SK-N-SH (cell line): ENCODE data around the gene NADK. TPM values are rescaled to one million over a fixed set of nuclear protein-coding genes. Genes with fewer than 3 reads are reported as not detected.

Experiments
- CTCF ChIA-PET: fragments of 300-600, 350-600 bp; formaldehyde crosslinking; extraction: SDS; loops from one replicate; lab custom pipeline; 2021; lab: Yijun Ruan, JAX
- POLR2A ChIA-PET: fragments of 350-600 bp; sonication (Branson Sonifier 250); formaldehyde crosslinking; extraction: SDS; loops from one replicate; lab custom pipeline; 2020; ENCODE audit warnings: antibody characterized with exemption, inconsistent platforms; lab: Yijun Ruan, JAX
- DNase-seq: peaks from one replicate; pipeline ENCODE4 v3.0.0; 2012
- H2AFZ ChIP-seq: fragments of 200-600 bp; sonication (generic); 2 replicates; pipeline ENCODE4 v1.8.1; 2016; ENCODE audit warnings: antibody characterized with exemption, mild to moderate bottlenecking, low read depth
- H3F3A ChIP-seq: fragments of 200-600 bp; sonication (generic); replicated peaks from 2 replicates; pipeline ENCODE3; 2016; ENCODE audit warnings: antibody characterized with exemption, mild to moderate bottlenecking; ENCODE audit not compliant: insufficient read depth
- H3K27ac ChIP-seq, 2 experiments: fragments of 200-500 bp in 1 of 2; fragments of 200-600 bp in 1 of 2; sonication (Bioruptor generic) in 1 of 2; sonication (generic), shearing (Covaris generic) in 1 of 2; 2 replicates each; pipeline versions ENCODE4 v1.5.1 to v1.6.1; 2014 to 2016; ENCODE audit warnings: low read depth in 2 of 2, inconsistent platforms in 1 of 2, low read length in 1 of 2, mild to moderate bottlenecking in 1 of 2, mixed read lengths in 1 of 2
- H3K27me3 ChIP-seq: fragments of 200-600 bp; sonication (generic), shearing (Covaris generic); 2 replicates; pipeline ENCODE4 v1.6.1; 2016; ENCODE audit warnings: mixed run types; ENCODE audit not compliant: insufficient read depth
- H3K36me3 ChIP-seq, 2 experiments: fragments of 200-500 bp in 1 of 2; fragments of 200-600 bp in 1 of 2; sonication (Bioruptor generic) in 1 of 2; sonication (generic) in 1 of 2; replicated peaks in 1 of 2; 2 replicates each; pipeline versions ENCODE3 to v1.5.1; 2014 to 2016; ENCODE audit warnings: low read length in 1 of 2, mild to moderate bottlenecking in 1 of 2; ENCODE audit not compliant: insufficient read depth in 2 of 2, control insufficient read depth in 1 of 2
- H3K4me1 ChIP-seq, 2 experiments: fragments of 200-500 bp in 1 of 2; fragments of 200-600 bp in 1 of 2; sonication (Bioruptor generic) in 1 of 2; sonication (generic), shearing (Covaris generic) in 1 of 2; 2 replicates each; pipeline versions ENCODE4 v1.5.1 to v1.6.1; 2014 to 2016; ENCODE audit warnings: low read depth in 1 of 2, low read length in 1 of 2, mixed run types in 1 of 2; ENCODE audit not compliant: insufficient read depth in 2 of 2, control insufficient read depth in 1 of 2
- H3K4me2 ChIP-seq: fragments of 200-600 bp; sonication (generic), shearing (Covaris generic); 2 replicates; pipeline ENCODE4 v1.6.1; 2017; ENCODE audit warnings: mixed run types
- H3K4me3 ChIP-seq, 2 experiments: fragments of 200-500 bp in 1 of 2; fragments of 200-600 bp in 1 of 2; sonication (Bioruptor generic) in 1 of 2; sonication (generic), shearing (Covaris generic) in 1 of 2; 2 replicates each; pipeline versions ENCODE4 v1.5.1 to v1.8.1; 2014 to 2016; ENCODE audit warnings: low read depth in 2 of 2, inconsistent platforms in 1 of 2, low read length in 1 of 2, mild to moderate bottlenecking in 1 of 2, mixed read lengths in 1 of 2, moderate library complexity in 1 of 2
- H3K79me2 ChIP-seq: fragments of 200-600 bp; sonication (generic); 2 replicates; pipeline ENCODE4 v1.8.1; 2017; ENCODE audit warnings: mild to moderate bottlenecking; ENCODE audit not compliant: insufficient read depth
- H3K9ac ChIP-seq: fragments of 200-600 bp; sonication (generic); 2 replicates; pipeline ENCODE4 v1.6.1; 2017; ENCODE audit warnings: mixed run types
- H3K9me2 ChIP-seq: fragments of 200-600 bp; sonication (generic); 2 replicates; pipeline ENCODE4 v1.6.1; 2017; ENCODE audit warnings: mixed run types
- H3K9me3 ChIP-seq: fragments of 200-600 bp; sonication (generic); 2 replicates; pipeline ENCODE4 v1.6.1; 2017; ENCODE audit warnings: mixed run types, mild to moderate bottlenecking, moderate library complexity
- H4K20me1 ChIP-seq: fragments of 200-600 bp; sonication (generic); 2 replicates; pipeline ENCODE4 v1.6.1; 2017; ENCODE audit warnings: mild to moderate bottlenecking, mixed run types; ENCODE audit not compliant: insufficient read depth
- CHD2 ChIP-seq: fragments of 150-350 bp; IDR thresholded peaks from 2 replicates; pipeline ENCODE4 v1.6.1; 2018; ENCODE audit warnings: low read length; ENCODE audit not compliant: partially characterized antibody
- ELF1 ChIP-seq: IDR thresholded peaks from 2 replicates; pipeline ENCODE4 v1.4.0; 2012
- EP300 ChIP-seq, 2 experiments: IDR thresholded peaks; 2 replicates each; pipeline versions ENCODE4 v1.4.0 to v1.6.1; 2012; ENCODE audit warnings: borderline replicate concordance in 1 of 2, low read depth in 1 of 2, low read length in 1 of 2
- FOSL2 ChIP-seq: IDR thresholded peaks from 2 replicates; pipeline ENCODE4 v1.4.0; 2012; ENCODE audit warnings: low read depth, mild to moderate bottlenecking, moderate library complexity, borderline replicate concordance
- FOXJ3 ChIP-seq: sonication (generic); formaldehyde crosslinking; IDR thresholded peaks from 2 replicates; pipeline ENCODE4 v1.5.1; 2020; ENCODE audit warnings: mild to moderate bottlenecking, missing genetic modification reagents
- FOXM1 ChIP-seq: IDR thresholded peaks from 2 replicates; pipeline ENCODE4 v1.4.0; 2012; ENCODE audit warnings: low read depth, mild to moderate bottlenecking
- IRF3 ChIP-seq: fragments of 150-350 bp; IDR thresholded peaks from 2 replicates; pipeline ENCODE4 v1.6.1; 2016; ENCODE audit warnings: mild to moderate bottlenecking, low read depth, low read length
- MAX ChIP-seq: IDR thresholded peaks from 2 replicates; pipeline ENCODE4 v1.4.0; 2012; ENCODE audit warnings: low read depth
- MXI1 ChIP-seq: IDR thresholded peaks from 2 replicates; pipeline ENCODE4 v1.6.1; 2012; ENCODE audit warnings: mild to moderate bottlenecking, low read depth, low read length, improper control_type of control experiment
- NFIC ChIP-seq: IDR thresholded peaks from 2 replicates; pipeline ENCODE4 v1.4.0; 2012; ENCODE audit warnings: borderline replicate concordance
- PBX3 ChIP-seq: IDR thresholded peaks from 2 replicates; pipeline ENCODE4; 2012
- POLR2AphosphoS5 ChIP-seq: IDR thresholded peaks from 2 replicates; pipeline ENCODE4 v1.6.1; 2012; ENCODE audit warnings: low read depth, low read length
- RAD21 ChIP-seq: IDR thresholded peaks from 2 replicates; pipeline ENCODE4 v1.6.1; 2012; ENCODE audit warnings: mild to moderate bottlenecking, low read length
- RCOR1 ChIP-seq: fragments of 150-350 bp; IDR thresholded peaks from 2 replicates; pipeline ENCODE4 v1.6.1; 2017; ENCODE audit warnings: antibody characterized with exemption, low read length
- RFX5 ChIP-seq: IDR thresholded peaks from 2 replicates; pipeline ENCODE4 v1.6.1; 2012; ENCODE audit warnings: mild to moderate bottlenecking, improper control_type of control experiment, low read length
- SIN3A ChIP-seq: IDR thresholded peaks from 2 replicates; pipeline ENCODE4 v1.6.1; 2012; ENCODE audit warnings: low read depth, mild to moderate bottlenecking, low read length, moderate library complexity, borderline replicate concordance
- SMC3 ChIP-seq: IDR thresholded peaks from 2 replicates; pipeline ENCODE4 v1.6.1; 2012; ENCODE audit warnings: low read depth, low read length, improper control_type of control experiment
- TCF12 ChIP-seq: IDR thresholded peaks from 2 replicates; pipeline ENCODE4 v1.4.0; 2012
- USF2 ChIP-seq: fragments of 150-350 bp; IDR thresholded peaks from 2 replicates; pipeline ENCODE4 v1.6.1; 2017; ENCODE audit warnings: antibody characterized with exemption, low read length, low read depth, borderline replicate concordance
- YY1 ChIP-seq: IDR thresholded peaks from 2 replicates; pipeline ENCODE4 v1.4.0; 2012; ENCODE audit warnings: low read depth, mild to moderate bottlenecking
- WGBS: methylation state at CpG from one replicate; pipeline ENCODE4 v1.1.6; 2017; ENCODE audit warnings: low lambda C conversion rate; 5-methylcytosine and 5-hydroxymethylcytosine counted together
- polyA plus RNA-seq, 3 experiments: library from polyadenylated mRNA; depleted of rRNA; stranded (reverse); fragments of >200 nt; gene quantifications; 2 replicates each; pipeline ENCODE4 v1.2.3, GENCODE V29; 2012

NADK gene
- polyA plus RNA-seq, 1 of the 3 experiments (the other 2 are of a cell fraction) = 70.4 TPM

GRCh38 chr1:1815606-1816281 is 37.5 kb upstream of the NADK start:
- TF ChIP-seq EP300 (IDR thresholded peaks at IDR 0.05; ENCODE audit: borderline replicate concordance in 1 of 2, low read depth in 1 of 2, low read length in 1 of 2) = no peak
- TF ChIP-seq PBX3 = no peak
- no peak for TF ChIP-seq POLR2AphosphoS5
- TF ChIP-seq MAX = no peak
- TF ChIP-seq TCF12 = no peak
- no peak for TF ChIP-seq RFX5
- no peak for TF ChIP-seq FOXM1
- no peak for TF ChIP-seq SMC3
- no peak for TF ChIP-seq CHD2
- no peak for TF ChIP-seq USF2
- TF ChIP-seq ELF1 = no peak
- TF ChIP-seq YY1 = no peak
- TF ChIP-seq FOSL2 = no peak
- no peaks in the 10 kb centered on the region for H3K9me2 ChIP-seq
- no peak overlapping the region for H3K4me2 ChIP-seq
- 98% methylated on average over 14 of the region's 14 CpGs for WGBS
- H3K27me3 ChIP-seq = no peaks in the 10 kb centered on the region
- no peak overlapping the region for H3K4me3 ChIP-seq
- no peak for DNase-seq
- no peak overlapping the region for H2AFZ ChIP-seq
- peaks cover 42% of the 10 kb centered on the region for H4K20me1 ChIP-seq
- ChIA-PET POLR2A (no interaction called here), CTCF (no interaction called here)
- H3K4me1 ChIP-seq = no peaks in the 10 kb centered on the region
- no peaks in the 10 kb centered on the region for H3K9me3 ChIP-seq
- H3K27ac ChIP-seq = no peak overlapping the region; a peak in 1 of 4 replicates
- peaks cover 14% of the 10 kb centered on the region for H3F3A ChIP-seq
- H3K36me3 ChIP-seq = peaks cover 40 to 64% of the 10 kb centered on the region in 2 experiments
- no peak overlapping the region for H3K9ac ChIP-seq
- H3K79me2 ChIP-seq = peaks cover 97% of the 10 kb centered on the region

GRCh38 chr1:1809489-1809888 is 31.2 kb upstream of the NADK start:
- 97% methylated on average over 6 of the region's 6 CpGs for WGBS
- Histone ChIP-seq H3K4me3 (no peak overlapping the region), H3K9me3 (no peaks in the 10 kb centered on the region), H4K20me1 (peaks cover 62% of the 10 kb centered on the region), H3K27me3 (no peaks in the 10 kb centered on the region), H3K4me1 (no peaks in the 10 kb centered on the region), H3K9ac (no peak overlapping the region), H3K9me2 (no peaks in the 10 kb centered on the region), H3K36me3 (peaks cover 20 to 50% of the 10 kb centered on the region in 2 experiments), H3K79me2 (peaks cover 98% of the 10 kb centered on the region), H3K27ac (no peak overlapping the region), H3F3A (peaks cover 21% of the 10 kb centered on the region), H3K4me2 (no peak overlapping the region), H2AFZ (no peak overlapping the region)
- ChIA-PET CTCF (interaction anchor here (0.8 to 1.8 kb wide), 3 partner anchors 17 to 97 kb away, joined by 3 to 7 read pairs (median 3); no protein-coding TSS in a partner anchor), POLR2A (no interaction called here)
- DNase-seq = no peak
- TF ChIP-seq MXI1 = no peak
- TF ChIP-seq IRF3 = no peak
- TF ChIP-seq ELF1 = no peak
- TF ChIP-seq RCOR1 = no peak
- TF ChIP-seq USF2 = no peak
- TF ChIP-seq CHD2 = no peak
- no peak for TF ChIP-seq RAD21
- no peak for TF ChIP-seq NFIC
- no peak for TF ChIP-seq PBX3
- no peak for TF ChIP-seq SIN3A
- no peak for TF ChIP-seq FOXM1
- no peak for TF ChIP-seq RFX5
- TF ChIP-seq FOXJ3 = no peak
